SH-SY5Y (cell line): Measurements from ENCODE around the gene ARL14EP.

Experiments
- GATA2 ChIP-seq: IDR thresholded peaks from 2 replicates; pipeline ENCODE4 v1.6.1; 2011; ENCODE audit warnings: mild to moderate bottlenecking, low read depth, low read length
- GATA3 ChIP-seq: IDR thresholded peaks from 2 replicates; pipeline ENCODE4 v1.6.1; 2011; ENCODE audit warnings: low read depth, mild to moderate bottlenecking, low read length, moderate library complexity

DNA sequence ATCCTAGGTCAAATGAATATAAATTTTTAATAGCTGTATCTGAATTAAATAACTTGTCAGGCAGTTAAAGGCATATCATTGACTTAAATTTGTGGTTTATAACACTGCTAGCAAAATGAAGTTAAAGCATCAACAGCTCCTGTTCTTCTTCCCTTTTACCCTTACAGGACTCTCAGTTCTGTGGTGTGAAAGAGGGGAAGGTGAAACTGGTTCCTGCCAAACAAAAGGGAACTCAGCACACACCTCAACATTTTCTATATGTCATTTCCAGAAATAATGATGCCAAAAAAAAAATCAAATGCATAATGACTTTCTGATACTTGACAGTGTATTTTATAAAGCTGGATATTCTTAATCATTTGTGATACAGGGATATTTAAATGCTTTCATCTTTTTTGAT, 21.2 kb downstream of the ARL14EP start:
- TF ChIP-seq GATA3 (no peak), GATA2 (no peak)
